GM19023 (cell line): Measurements from ENCODE around the gene USP37.

Source experiments
- ATAC-seq: cut with Tn5 transposase; IDR thresholded peaks from one replicate; pipeline ENCODE4 v1.9.1; 2021; ENCODE audit warnings: mild to moderate bottlenecking, moderate library complexity; ENCODE audit not compliant: unreplicated experiment

Gene USP37

GRCh38 chr2:218477247-218477646, 90.9 kb downstream of the USP37 start:
- no peak for ATAC-seq

- ATAC-seq, result no peak
Measured at GRCh38 chr2:218476676-218477075, 91.5 kb downstream of the USP37 start.

DNA sequence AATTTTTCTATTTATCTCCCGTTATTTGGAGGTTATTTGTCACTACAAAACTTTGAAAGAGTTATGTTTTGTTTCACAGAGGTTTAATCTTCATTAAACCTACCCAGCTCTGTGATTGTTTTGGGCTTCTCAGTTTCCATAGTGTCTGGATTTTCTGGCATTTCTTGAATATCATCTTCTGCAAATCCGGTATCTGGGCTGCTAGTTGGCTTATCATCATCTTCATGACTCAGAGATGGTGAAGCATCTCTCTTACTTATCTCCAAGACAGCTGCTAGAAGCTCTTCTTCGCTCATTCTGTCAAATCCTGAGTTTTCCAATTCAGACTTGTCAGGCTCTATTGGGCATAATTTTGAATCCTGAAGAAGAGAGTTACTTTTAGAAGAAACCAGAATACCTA, 93.6 kb downstream of the USP37 start:
- ATAC-seq, result no peak

DNA sequence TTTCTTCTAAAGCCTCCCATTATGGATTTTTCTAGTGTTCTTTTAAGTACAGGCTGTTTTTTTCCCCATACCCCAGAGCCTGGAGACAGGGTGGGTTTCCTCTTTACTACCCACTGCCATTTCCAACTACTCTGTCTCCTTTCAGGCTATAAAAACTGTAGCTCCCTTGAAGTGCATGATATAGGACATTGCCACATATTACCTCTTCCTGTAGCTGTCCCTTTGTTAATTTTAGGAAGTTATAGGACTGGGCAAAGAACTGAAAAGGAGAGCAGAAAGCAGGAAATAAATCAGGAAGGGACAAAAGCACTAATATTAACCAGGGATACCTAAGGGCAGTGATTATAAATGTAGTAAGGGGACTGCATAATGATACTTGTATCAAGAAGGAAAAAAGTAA, 95.2 kb downstream of the USP37 start:
- no peak for ATAC-seq

GRCh38 chr2:218471982-218472381, 96.2 kb downstream of the USP37 start:
- ATAC-seq, result no peak

- no peak for ATAC-seq
Measured at GRCh38 chr2:218471036-218471435, 97.1 kb downstream of the USP37 start.

GRCh38 chr2:218470448-218470847, 97.7 kb downstream of the USP37 start:
- ATAC-seq, result no peak

- ATAC-seq, result no peak
Measured at GRCh38 chr2:218465987-218466633, 102.0 kb downstream of the USP37 start.

GRCh38 chr2:218458598-218458997, 109.6 kb downstream of the USP37 start:
- ATAC-seq, result no peak

- ATAC-seq, result no peak
Measured at GRCh38 chr2:218456849-218457248, 111.3 kb downstream of the USP37 start.

GRCh38 chr2:218452079-218452478, 116.1 kb downstream of the USP37 start:
- no peak for ATAC-seq

GRCh38 chr2:218448934-218449333, 119.2 kb downstream of the USP37 start:
- ATAC-seq, result no peak

- ATAC-seq, result no peak
Measured at GRCh38 chr2:218447072-218447471, 121.1 kb downstream of the USP37 start.

- ATAC-seq, result no peak
Measured at GRCh38 chr2:218446547-218446946, 121.6 kb downstream of the USP37 start.

DNA sequence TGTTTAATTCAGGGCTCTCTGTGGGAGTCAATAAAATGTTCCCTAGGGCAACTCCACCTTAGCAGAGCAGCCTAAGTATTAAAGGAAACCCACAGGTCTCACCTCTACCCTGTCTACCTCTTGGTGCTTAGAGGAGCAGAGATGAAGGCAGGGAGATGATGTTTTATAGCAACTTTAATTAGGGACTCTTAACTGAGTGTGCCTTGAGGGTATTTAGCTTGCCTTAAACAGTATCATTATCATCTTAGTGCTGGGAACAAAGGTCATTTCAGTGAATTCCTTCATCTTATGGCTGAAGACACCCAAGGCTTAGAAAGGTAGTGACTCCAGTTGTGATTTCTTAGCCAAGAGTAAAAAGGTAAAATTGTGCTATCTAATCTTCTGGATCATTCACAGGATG, 122.5 kb downstream of the USP37 start:
- no peak for ATAC-seq

DNA sequence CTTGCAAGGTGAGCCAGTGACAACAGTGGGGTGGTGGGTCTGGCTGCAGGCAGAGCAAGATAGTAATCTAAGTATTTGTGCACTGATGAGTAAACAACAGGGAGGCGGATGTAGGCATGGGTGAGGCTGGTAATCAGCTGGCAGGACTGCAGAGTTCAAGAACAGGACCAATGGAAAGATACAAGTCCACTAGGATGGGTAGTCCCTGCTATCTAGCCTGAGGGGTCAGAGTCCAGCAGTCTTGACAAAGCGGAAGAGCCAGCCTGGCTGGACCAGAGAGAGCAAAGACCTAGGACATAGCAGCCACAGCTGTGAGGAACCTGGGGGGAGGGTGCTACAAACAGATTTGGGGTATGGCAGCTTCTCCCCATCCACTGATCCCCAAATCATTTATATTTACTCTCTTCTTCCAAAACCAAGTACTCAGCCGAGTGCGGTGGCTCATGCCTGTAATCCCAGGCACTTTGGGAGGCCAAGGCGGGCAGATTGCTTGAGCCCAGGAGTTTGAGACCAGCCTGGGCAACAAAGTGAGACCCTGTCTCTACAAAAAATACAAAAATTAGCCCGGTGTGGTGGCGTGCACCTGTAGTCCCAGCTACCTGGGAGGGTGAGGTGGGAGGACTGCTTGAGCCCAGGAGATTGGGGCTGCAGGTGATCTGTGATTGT, 123.3 kb downstream of the USP37 start:
- no peak for ATAC-seq

DNA sequence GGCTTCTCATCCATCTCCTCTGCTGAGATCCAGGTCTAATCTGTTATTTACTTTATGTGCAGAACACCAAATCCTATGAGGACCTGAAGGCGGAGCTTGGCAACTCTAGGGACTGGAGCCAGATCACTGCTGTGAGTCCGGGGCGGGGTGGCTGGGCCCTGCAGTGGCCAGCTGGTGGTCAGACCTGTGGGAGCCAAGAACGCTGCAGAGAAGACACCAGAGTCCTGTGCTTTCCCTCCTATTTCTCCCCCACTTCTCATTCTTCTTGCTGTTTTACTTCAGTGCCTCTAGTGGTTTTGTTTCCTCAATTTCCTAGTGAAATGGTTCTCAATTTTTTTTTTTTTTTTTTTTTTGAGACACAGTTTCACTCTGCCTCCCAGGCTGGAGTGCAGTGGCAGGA, 129.6 kb downstream of the USP37 start:
- ATAC-seq, result no peak

DNA sequence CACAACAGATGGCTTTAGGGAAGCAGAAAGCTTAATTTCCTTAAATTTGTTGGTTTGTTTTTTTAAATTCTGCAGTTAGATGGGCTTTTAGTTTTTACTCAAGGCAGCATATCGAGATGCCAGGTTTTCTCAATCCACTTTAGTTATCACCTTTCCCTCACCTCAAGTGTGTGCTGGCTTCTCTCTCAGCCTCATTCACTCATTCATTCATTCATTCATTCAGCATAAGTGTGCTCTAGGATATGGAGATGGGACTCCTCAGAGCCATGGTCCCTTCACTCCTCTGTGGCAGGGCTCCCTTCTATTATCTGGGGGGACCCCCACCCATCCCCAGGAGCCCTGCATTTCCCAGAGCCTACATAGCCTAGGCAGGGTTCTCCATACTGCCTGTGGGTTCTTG, 130.2 kb downstream of the USP37 start:
- ATAC-seq, result no peak

DNA sequence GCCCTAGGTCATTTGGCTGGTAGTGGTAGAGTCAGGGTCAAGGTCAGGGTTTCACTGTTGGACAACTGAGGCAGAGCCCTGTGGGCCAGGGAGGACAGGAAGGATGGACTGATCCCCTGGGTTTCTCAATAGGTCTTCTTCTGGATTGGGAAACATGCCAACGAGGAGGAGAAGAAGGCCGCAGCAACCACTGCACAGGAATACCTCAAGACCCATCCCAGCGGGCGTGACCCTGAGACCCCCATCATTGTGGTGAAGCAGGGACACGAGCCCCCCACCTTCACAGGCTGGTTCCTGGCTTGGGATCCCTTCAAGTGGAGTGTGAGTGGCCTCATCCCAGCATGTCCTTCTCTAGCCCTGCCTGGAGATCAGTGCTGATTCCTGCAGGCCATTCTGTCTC, 131.2 kb downstream of the USP37 start:
- ATAC-seq, result no peak

GRCh38 chr2:218435003-218435982, 132.9 kb downstream of the USP37 start:
- no peak for ATAC-seq

DNA sequence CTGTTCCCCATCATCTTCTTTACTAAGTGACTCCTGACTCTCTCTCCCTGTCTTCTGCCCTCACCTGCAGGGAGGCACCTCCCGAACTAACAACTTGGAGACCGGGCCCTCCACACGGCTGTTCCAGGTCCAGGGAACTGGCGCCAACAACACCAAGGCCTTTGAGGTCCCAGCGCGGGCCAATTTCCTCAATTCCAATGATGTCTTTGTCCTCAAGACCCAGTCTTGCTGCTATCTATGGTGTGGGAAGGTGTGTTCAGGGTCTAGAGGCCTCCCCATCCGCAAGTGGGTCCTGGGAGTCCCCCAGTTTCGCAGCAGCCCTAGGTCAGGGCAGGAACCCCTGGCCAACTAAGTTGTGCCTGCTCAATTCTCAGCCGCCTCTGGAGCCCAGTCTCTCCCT, 133.7 kb downstream of the USP37 start:
- no peak for ATAC-seq
